HG02840 (cell line): ENCODE results near the gene UBE3B.

Experiments
- ATAC-seq: cut with Tn5 transposase; IDR thresholded peaks from one replicate; pipeline ENCODE4 v1.9.1; 2021; ENCODE audit warnings: mild to moderate bottlenecking, moderate library complexity, moderate number of reproducible peaks; ENCODE audit not compliant: unreplicated experiment, low FRiP score

Gene UBE3B

DNA sequence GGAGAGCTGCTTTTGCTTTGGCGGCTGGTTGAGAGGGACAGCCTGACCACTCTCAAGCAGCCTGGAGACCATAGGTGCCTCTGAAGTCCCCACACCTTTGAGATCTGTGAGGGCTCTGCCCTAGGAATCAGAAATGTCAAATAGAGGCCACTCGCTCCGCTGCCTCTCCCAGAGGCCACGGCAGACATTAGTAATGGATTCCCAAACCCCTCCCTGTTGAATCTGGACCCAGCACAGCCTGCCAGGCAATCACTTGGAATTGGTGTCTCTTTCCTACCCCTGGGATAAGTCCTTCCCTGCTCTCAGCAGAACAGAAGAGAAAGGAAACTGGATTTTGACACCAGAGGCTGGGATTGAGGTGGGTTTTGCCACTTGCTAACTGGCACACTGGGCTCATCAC lies 70.8 kb downstream of the UBE3B start:
- no peak for ATAC-seq

DNA sequence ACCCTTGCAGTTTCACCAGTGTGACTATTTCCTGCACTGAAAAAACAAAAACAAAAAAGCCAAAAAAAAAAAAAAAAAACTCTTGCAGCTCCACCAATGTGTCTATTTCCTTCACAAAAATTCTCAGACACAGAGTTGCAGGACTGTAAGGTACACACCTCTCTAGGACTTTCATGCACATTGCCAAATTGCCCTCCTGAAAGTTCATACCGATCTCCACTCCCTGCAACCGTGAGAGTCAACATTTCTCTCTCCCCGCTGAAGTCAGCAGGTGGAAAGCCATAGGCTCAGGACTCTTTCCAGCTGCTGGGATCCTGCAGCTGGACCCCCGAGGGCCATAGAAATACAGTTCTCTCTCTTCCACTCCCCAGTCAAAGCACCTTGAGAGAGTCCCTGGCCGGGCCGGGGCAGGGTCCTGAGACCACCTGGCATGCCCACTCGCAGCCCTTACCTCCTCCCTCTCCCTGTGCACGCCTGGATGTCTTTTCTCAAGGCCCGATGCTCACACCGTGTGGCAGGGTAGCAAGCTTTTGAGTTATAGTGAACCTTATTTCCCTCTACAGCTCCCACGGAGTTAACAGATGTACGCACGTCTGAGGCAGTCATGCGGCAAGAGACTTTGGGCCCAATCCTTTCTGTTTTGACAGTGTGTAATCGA lies 72.3 kb downstream of the UBE3B start:
- no peak for ATAC-seq

DNA sequence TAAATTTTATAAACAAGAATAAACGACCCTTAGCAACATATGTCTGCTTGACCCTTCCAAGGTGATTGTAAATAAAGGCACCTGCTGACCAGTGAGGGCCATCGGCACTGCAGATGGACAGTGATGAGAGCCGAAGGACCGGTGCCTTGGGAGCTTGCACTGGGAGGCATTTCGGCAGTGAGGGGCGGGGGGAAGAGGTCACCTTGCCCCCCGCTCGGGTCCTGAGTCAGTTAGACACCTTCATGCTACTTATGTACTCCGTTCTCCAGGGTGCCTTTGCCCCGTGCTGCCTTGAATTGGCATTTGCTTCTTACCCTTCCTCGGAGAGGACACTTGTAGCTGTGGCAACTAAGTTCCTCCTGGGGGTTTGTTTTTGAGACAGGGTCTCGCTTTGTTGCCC lies 72.8 kb downstream of the UBE3B start:
- ATAC-seq = no peak

DNA sequence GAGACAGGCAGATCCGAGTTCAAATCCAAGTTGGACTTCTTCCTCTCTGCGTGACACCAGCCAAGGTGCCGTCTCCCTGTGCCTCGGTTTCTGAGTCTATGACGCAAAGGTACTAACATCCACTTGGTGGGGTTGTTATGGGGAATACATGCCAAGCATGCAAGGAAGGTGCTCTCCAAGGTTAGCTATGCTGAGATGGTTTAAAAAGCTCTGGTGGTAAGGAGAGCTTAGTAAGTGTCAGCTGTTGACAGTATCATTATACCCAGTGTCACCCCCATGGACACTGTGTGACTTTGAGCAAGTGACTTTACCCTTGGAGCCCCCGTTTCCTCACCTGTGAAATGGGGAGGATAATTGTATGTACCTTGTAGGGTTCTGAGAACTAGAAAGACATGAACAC lies 73.7 kb downstream of the UBE3B start:
- ATAC-seq = no peak

DNA sequence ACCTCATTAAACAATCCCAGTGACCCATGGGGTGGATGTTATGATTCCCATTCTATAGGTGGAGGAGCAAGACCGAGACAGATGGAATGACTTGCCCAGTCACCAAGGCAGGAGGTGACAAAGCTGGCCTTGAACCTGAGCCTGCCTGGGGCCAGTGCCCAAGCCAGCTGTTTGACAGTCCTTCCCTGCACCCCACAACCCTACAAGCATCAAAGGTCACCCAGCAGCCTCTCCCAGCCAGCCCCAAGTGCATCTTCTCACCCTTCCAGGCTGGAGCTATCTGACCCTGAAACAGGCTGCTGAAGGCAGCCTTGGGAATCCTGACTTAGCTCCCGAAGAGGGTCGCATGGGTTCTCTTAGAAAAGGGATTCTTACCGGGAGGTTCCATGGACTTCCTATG lies 75.5 kb downstream of the UBE3B start:
- no peak for ATAC-seq

DNA sequence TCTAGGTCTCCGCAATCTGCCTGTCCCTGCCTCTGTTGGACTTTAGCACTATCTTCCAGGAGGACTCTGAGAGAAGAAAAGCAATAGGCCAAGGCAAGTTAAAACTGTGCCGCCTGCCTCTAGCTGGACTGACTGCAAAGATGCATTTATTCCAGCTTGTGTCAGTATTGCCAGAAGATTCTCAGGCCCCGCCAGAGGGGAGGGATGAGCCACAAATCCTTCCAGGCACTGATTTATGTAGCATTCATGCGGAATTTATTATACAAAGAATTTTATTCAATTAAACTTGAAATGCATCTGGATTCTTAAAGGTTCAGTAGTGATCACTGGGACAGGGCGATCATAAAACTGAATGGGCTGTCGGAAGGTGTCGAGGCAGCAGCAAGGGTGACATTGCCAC lies 76.0 kb downstream of the UBE3B start:
- ATAC-seq = no peak

DNA sequence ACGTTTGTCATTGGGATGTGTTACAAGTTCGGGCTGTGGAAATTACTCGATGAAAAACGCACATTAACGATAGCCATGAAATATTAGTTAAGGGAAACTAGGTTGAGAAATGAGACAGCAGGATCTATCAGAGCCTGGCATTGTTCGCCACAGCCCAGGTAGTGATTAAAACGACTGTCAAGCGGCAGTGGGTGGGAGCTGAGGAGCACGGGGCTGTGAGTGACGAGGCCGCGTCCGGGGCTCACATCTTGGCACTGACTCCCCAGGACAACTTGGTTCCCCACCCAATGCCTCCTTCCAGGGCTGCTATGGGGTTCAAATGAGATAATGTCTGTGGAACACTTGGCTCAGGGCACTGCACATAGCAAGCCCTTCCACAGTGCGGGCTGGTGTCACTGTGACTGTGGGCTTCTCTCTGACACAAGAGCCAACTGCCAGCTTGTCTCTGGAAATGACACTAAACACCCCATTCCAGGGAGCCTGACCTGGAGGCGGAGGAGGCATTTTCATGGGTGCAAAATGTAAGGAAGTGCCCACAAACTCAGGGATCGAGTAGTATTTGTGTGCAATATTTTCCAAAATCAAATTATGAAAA lies 76.6 kb downstream of the UBE3B start:
- no peak for ATAC-seq

DNA sequence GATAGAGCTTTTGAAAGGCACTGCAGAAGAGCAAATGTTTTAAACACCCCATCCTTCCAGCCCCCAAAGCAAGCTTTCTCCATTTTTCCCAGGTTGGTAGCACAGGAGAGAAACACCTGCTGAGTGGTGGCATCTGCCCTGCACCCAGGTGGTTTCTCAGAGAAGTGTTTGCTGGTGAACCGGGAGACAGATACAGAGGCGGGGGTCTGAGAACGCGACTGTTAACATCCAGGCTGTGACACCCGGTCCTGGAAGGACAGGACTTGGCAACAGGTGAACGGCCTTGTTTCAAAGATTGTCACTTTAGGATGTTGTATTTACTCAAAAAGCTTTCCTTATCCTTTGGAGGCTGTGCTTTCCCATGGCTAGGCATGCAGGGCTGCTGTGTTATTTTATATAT lies 77.3 kb downstream of the UBE3B start:
- ATAC-seq = no peak

DNA sequence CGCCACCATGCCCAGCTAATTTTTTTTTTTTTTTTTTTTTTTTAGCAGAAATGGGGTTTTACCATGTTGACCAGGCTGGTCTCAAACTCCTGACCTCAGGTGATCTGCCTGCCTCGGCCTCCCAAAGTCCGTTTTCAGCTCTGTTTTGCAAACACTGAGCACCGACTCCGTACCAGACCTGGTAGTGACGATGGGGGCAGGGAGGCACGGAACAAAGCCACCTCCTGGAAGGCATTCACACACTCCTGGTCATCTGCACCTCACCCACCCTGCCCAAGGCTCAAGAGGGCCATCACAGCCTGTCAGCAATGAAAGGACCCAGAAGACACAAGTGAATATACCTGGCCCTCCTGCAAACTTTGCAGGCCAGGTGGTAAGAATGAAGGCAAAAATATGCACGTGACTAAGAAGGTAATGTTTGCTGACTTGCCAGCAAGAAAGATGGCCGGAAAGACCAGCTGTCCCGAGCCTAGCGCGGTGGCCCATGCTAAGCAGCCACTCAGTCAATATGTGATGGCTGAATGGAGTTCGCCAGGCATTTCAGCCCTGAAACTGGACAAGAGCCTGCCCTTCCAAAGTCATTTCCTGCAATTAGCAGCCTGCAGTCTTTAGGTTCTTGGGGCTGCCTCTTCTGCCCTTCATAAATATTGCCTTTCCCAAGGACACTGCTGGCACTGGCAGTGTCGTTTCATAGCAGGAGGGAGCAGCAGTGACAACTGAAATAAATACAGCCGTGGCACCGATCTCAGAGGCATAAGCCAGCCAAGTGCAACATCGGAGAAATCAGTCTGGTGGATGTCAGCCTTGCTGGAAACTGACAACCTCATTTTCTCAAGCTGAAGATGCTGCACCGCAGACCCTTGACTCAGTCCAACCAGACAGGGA lies 78.2 kb downstream of the UBE3B start:
- ATAC-seq = no peak

DNA sequence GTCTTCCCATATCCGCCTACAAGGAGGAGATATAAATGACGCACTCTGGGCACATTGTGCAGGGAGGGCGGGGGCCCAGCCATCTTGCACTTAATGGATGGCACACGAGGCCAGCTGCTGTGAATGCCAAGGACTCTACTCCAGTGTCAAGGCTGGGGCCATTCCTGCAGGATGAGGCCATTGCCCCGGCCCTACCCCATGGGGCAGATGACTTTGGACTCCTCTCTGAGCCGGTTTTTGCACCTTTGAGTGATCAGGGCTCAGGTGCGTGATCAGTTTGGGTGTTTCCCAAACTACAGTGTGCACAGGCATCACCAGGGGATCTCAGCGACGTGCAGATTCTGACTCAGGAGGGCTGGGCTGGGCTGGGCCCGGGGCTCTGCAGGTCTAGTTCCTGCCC lies 79.8 kb downstream of the UBE3B start:
- no peak for ATAC-seq

DNA sequence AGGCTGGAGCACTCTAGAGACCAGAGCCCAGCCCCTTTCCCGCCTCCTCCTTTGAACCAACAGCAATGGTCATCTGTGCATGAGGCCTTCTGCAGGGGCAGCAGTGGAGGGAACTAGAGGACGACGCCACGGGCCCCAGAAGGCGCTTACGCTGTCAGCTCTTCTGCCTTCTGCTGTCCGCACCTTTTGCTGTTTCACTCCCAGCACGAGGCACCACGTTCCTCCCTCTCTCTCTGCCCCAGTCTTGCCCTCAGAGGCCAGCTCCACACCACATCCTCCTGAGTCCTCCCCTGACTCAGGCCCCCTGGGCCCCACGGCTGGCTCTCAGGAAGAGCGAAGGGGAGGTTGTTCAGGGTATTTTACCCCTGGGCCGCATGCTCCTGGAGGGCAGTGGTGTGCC lies 80.4 kb downstream of the UBE3B start:
- ATAC-seq = no peak

DNA sequence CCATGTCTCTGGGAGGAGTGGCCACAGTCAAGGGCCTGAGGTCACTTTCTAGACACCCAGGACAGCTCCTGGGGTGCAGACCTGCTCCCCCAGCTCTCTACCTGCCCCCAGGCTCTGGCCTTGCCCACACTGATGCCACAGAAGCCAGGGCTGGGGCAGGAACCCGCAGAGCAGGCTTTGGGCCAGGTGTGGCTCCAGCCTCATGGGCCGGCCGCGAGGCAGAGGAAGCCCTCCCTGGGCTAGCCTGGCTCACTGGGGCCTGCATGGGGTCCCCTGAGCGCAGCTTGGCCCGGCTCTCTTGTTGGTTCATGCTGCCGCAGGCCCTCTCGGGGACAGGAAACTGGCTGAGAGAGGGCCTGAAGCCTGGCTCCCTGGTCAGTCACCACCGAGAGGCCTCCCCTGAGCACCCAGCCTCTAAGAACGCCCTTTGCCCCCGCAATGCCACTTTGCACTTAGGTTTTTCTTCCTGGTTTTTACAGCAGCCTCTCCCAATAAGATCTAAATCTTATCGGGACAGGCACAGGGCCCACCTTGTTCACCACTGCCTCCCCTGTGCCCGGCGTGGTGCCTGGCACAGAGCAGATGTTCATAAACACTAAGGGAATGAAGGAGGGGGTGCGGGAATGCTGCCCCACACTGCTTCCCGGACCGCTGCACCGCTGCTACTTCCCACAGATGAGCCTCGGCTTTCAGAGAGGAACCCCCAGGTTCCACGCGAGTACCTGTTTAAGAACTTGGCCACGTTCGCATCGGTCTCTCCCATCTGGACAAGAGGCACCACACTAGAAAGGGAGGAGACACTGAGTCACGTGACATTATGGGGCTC lies 81.2 kb downstream of the UBE3B start:
- ATAC-seq = no peak

DNA sequence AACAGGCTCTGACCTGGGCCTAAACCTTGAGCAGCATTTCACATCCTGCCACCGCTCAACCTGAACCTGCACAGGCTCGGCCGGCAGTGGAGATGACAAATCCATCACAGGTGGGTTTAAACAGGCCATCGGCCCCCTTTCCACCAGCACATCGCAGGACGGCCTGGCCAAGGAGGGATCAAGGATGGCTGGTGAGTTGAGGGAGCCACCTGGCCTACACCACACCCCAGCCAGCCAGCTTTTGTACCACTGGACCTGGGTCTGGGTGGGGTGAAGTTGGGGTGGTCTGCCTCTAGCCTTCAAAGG lies 81.7 kb downstream of the UBE3B start:
- ATAC-seq = no peak

DNA sequence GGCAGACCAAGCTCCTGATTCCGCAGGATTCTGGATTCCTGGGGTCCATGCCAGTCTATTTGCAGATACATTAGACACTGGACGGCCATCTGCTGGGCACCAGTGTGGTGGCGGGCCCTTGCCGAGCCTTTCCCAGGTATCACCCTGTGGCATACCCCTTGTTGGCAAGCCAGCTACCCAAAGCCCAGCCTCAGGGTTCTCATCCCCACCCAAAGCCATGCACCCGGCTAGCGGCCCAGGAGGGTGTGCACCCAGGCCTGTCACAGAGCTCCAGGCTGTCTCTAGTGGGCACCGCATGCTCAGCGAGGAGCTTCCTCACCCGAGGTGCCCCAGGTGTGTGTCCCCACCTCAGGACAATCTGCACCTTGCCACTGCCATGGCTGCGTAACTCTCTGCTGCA lies 82.2 kb downstream of the UBE3B start:
- no peak for ATAC-seq

DNA sequence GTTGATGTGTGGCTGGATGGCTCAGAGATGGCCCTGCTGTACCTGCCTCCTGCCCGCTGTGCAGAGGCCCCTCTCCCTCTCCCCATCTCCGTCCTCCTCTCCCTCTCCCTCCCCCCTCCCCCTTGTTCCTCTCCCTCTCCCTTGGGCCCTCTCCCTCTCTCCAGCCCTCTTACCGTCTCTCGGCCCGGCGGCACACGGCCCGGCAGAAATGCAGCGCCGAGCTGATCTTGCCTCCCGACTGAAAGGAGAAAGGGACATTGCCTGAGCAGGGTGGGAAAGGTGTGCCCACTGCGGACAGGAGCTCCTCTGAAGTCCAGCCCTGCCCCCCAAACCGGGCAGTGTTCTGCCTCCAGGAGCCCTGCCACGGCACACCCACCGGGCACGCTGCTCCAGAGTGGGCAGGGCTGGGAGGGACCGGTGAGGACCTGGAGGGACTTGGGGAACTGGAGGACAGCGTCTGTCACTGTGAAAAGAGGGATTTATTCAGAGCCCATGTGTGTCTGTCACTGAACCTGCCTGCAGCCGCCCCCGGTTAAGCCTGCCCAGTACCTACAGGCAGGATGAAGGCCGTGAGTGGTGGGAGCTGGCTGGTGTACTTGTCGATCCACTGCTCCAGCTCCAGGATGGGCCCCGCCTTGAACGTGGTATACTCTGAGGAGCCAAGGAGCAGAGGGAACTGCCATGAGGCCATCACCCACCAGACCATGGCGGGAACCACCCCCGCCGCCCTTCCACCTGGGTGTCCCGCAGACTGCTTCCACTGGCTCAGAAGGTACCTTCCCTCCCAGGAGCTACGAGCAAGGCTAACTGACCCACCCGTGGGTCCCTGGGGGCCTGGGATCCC lies 83.7 kb downstream of the UBE3B start:
- no peak for ATAC-seq

DNA sequence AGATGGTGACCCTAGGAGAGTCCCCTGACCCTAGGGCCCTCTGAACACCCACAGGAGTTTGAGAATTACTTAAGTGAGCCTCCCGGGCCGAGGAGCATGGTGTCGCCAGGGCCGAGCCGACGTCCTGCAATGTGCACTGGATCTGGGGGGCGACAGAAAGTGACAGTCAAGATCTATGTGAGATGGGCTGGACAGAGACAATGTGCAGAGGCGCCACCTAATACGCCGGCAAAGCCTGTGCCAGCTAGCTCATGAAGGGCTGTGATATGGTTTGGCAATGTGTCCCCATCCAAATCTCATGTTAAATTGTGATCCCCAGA lies 84.2 kb downstream of the UBE3B start:
- no peak for ATAC-seq

DNA sequence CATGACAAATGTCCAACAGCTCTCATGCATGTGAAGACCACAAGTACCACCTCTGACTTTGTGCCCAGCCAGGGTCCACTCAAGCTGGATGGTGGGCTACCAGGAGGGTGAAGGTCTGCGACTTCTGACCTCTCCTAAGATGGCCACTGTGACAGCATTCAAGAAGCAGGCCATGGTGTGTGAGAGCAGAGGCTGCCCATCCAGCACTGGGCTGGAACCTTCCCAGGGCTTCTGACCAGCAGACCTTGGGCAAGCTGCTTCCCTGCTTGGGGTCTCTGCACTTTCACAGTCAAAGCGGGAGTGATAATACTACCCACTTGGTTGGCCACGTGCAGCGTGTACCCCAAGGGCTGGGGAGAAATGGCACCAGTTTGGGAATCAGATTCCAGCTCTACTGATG lies 85.4 kb downstream of the UBE3B start:
- no peak for ATAC-seq

DNA sequence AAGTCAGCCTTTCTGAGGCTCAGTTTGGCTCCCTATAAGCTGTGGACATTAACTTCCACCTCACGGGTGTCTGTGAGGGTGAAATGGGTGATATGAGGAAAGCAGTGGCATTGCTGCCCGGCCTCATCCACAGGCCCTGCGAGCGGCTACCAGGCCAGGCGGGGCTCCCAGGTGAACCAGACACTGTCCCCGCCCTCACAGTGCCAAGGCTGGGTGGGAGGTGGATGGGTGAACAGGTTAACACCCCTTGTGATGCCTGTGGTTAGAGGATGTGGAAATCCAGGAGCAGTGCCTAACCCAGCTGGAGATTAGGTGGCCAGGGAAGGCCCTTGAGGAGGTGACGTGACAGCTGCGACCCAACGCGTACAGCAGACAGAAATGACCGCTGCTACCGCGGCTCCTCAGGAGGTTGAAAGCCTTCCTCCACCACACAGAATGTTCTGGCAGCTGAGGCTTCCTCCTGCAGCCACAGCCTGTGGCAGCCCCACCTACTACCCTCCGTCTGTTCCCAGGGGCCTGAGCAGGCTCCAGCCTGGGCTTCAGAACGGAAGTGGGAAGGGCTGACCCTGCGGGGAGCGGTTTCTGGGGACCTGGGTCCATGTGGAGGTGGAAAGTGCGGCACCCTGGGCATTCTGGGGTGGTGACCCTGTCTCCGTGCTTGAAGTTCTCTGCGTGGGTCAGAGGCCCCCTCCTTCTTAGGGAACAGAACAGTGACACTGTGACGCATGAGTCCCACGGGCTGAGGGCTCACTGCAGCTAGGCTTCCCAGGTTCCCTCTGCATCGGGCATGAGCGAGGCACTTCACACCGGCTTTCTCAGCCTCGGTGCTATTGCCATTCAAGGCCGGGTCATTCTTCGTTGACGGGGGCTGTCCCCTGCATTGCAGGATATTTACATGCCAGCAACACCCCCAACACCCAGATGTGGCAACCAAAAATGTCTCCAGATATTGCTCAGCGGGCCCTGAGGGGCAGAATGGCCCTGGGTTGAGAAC lies 86.2 kb downstream of the UBE3B start:
- no peak for ATAC-seq

DNA sequence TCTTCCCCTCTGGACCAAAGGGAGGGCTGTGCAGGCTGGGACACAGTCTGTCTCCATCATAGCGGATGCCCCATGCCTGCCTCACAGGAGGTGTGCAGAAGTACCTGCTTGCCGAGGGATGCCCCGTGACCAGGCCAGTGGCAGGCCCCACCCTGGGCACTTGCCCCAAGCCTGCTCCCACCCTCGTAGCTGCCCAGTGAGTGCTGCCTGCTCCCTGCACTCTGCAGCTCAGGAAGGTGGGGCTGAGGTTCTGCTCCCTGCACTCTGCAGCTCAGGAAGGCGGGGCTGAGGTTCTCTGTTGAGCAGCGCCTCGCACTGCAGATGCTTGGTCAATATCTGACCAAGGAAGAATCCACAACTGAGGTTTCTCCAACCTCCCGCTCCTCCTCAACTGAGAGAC lies 89.0 kb downstream of the UBE3B start:
- no peak for ATAC-seq
